Neural progenitor cell (in vitro differentiated cells): ENCODE data around the gene TWNK. TPM values are rescaled to one million over a fixed set of nuclear protein-coding genes. Genes with fewer than 3 reads are reported as not detected.

Experiments used
- DNase-seq: peaks from one replicate; pipeline ENCODE4 v3.0.0-alpha.2; 2016; ENCODE audit warnings: low spot score
- H2AFZ ChIP-seq: fragments of 200-600 bp; sonication (generic); replicated peaks from 2 replicates; pipeline ENCODE4 v1.6.1; 2016; ENCODE audit warnings: antibody characterized with exemption
- H3F3A ChIP-seq: fragments of 200-600 bp; sonication (generic); 2 replicates; pipeline ENCODE4 v1.6.1; 2016; ENCODE audit warnings: antibody characterized with exemption, low read depth
- H3K27ac ChIP-seq: fragments of 200-600 bp; sonication (generic); 2 replicates; pipeline ENCODE4 v1.5.1; 2016; ENCODE audit warnings: mild to moderate bottlenecking
- H3K27me3 ChIP-seq: fragments of 200-600 bp; sonication (generic); 2 replicates; pipeline ENCODE4 v1.6.1; 2016; ENCODE audit warnings: mild to moderate bottlenecking, moderate library complexity
- H3K36me3 ChIP-seq: fragments of 200-600 bp; sonication (generic); 2 replicates; pipeline ENCODE4 v1.5.1; 2016
- H3K4me1 ChIP-seq: fragments of 200-600 bp; sonication (generic); 2 replicates; pipeline ENCODE4 v1.6.1; 2016; ENCODE audit warnings: mixed run types
- H3K4me2 ChIP-seq: fragments of 200-600 bp; sonication (generic); 2 replicates; pipeline ENCODE4 v1.6.1; 2016
- H3K4me3 ChIP-seq: fragments of 200-600 bp; sonication (generic); 2 replicates; pipeline ENCODE4 v1.5.1; 2016
- H3K79me2 ChIP-seq: fragments of 200-600 bp; sonication (generic); 2 replicates; pipeline ENCODE4 v1.6.1; 2016; ENCODE audit warnings: low read depth
- H3K9ac ChIP-seq: fragments of 200-600 bp; sonication (generic); 2 replicates; pipeline ENCODE4 v1.6.1; 2016
- H3K9me3 ChIP-seq: fragments of 200-600 bp; sonication (generic); 2 replicates; pipeline ENCODE4 v1.5.1; 2016; ENCODE audit warnings: low read depth
- H4K20me1 ChIP-seq: fragments of 200-600 bp; sonication (generic); 2 replicates; pipeline ENCODE4 v1.6.1; 2016; ENCODE audit warnings: low read depth
- H3K27ac Mint-ChIP-seq: 3 replicates; pipeline ENCODE4 v1.8.0; 2021; ENCODE audit warnings: mixed read lengths
- H3K27me3 Mint-ChIP-seq: 2 replicates; pipeline ENCODE4 v1.8.0; 2022; ENCODE audit warnings: low read depth, mild to moderate bottlenecking, inconsistent platforms, moderate library complexity, mixed read lengths; ENCODE audit not compliant: insufficient read depth
- H3K36me3 Mint-ChIP-seq: 3 replicates; pipeline ENCODE4 v1.8.0; 2021; ENCODE audit warnings: mixed read lengths
- H3K4me1 Mint-ChIP-seq: 3 replicates; pipeline ENCODE4 v1.8.0; 2021; ENCODE audit warnings: mixed read lengths
- H3K4me3 Mint-ChIP-seq: 3 replicates; pipeline ENCODE4 v1.8.0; 2021; ENCODE audit warnings: mild to moderate bottlenecking, moderate library complexity, mixed read lengths
- H3K9me3 Mint-ChIP-seq: 3 replicates; pipeline ENCODE4 v1.8.0; 2020; ENCODE audit warnings: mixed read lengths
- CTCF ChIP-seq: fragments of 200-600 bp; sonication (generic); IDR thresholded peaks from 2 replicates; pipeline ENCODE4 v1.5.1; 2017; ENCODE audit warnings: antibody characterized with exemption, mild to moderate bottlenecking
- EZH2 ChIP-seq: fragments of 200-600 bp; sonication (generic); IDR thresholded peaks from 2 replicates; pipeline ENCODE4 v1.6.1; 2017; ENCODE audit warnings: antibody characterized with exemption, mild to moderate bottlenecking, moderate library complexity
- EZH2phosphoT487 ChIP-seq: fragments of 200-600 bp; sonication (generic); IDR thresholded peaks from 2 replicates; pipeline ENCODE4 v1.6.1; 2017; ENCODE audit warnings: antibody characterized with exemption
- total RNA-seq: library from RNA; depleted of rRNA; stranded (reverse); fragments of >200 nt; gene quantifications from 2 replicates; pipeline ENCODE4 v1.2.3, GENCODE V29; 2015; ENCODE audit warnings: low replicate concordance

Gene TWNK
- total RNA-seq, 1 donor from 2014 or later = 6.4 TPM

- H3K9me3 ChIP-seq = no peaks in the 10 kb centered on the region
- H3K79me2 ChIP-seq = no peaks in the 10 kb centered on the region
- Mint-ChIP-seq H3K27me3 (peaks cover 14% of the 10 kb centered on the region), H3K27ac (no peak overlapping the region), H3K9me3 (no peaks in the 10 kb centered on the region), H3K36me3 (no peaks in the 10 kb centered on the region), H3K4me3 (peak overlapping the region; percentile 85), H3K4me1 (peaks cover 31% of the 10 kb centered on the region)
- H3K27me3 ChIP-seq = peaks cover 20% of the 10 kb centered on the region
- peaks cover 13% of the 10 kb centered on the region for H3K4me1 ChIP-seq
- H3F3A ChIP-seq = peaks cover 33% of the 10 kb centered on the region
- no peak overlapping the region for H3K4me2 ChIP-seq
- no peak overlapping the region for H3K4me3 ChIP-seq
- no peak overlapping the region for H3K9ac ChIP-seq
- no peak overlapping the region for H3K27ac ChIP-seq
- H2AFZ ChIP-seq = no peak overlapping the region
- H4K20me1 ChIP-seq = peaks cover 4% of the 10 kb centered on the region
- TF ChIP-seq EZH2 (no peak), CTCF (no peak), EZH2phosphoT487 (no peak)
- no peak for DNase-seq
- H3K36me3 ChIP-seq = no peaks in the 10 kb centered on the region
Observed at GRCh38 chr10:100970914-100971811, 16.2 kb upstream of the TWNK start.

- H3K27ac Mint-ChIP-seq = no peak overlapping the region
- no peaks in the 10 kb centered on the region for H3K9me3 Mint-ChIP-seq
Observed at GRCh38 chr10:100972115-100972903, 15.0 kb upstream of the TWNK start.

More at GRCh38 chr10:100972115-100972903, 15.0 kb upstream of the TWNK start:
- Histone ChIP-seq H4K20me1 (peaks cover 4% of the 10 kb centered on the region), H3K4me1 (peaks cover 13% of the 10 kb centered on the region), H3F3A (peaks cover 33% of the 10 kb centered on the region), H3K79me2 (no peaks in the 10 kb centered on the region), H3K27me3 (peaks cover 20% of the 10 kb centered on the region), H3K4me3 (no peak overlapping the region), H3K9ac (no peak overlapping the region), H3K9me3 (no peaks in the 10 kb centered on the region), H3K36me3 (no peaks in the 10 kb centered on the region), H2AFZ (no peak overlapping the region), H3K4me2 (peak overlapping the region; percentile 27), H3K27ac (no peak overlapping the region)
- H3K36me3 Mint-ChIP-seq = no peaks in the 10 kb centered on the region
- H3K27me3 Mint-ChIP-seq = peaks cover 14% of the 10 kb centered on the region
- DNase-seq = no peak
- H3K4me3 Mint-ChIP-seq = peak overlapping the region; percentile 53
- peaks cover 31% of the 10 kb centered on the region for H3K4me1 Mint-ChIP-seq
- TF ChIP-seq CTCF (no peak), EZH2phosphoT487 (no peak), EZH2 (no peak)
